ENCODE data around the gene DYNLT2B.

- TF ChIP-seq EZH2 (IDR thresholded peaks at IDR 0.05) (no peak), CTCF (IDR thresholded peaks at IDR 0.05) (no peak)
These were observed 29.9 kb downstream of the DYNLT2B start for GRCh38 chr3:196288141-196288460.

Measured in neural progenitor cell (in vitro differentiated cells).